Activated naive CD8-positive, alpha-beta T cell (primary cell): ENCODE data around the gene EEF1A2.
"Not testable (repeated sequence)": the region's sequence is repeated elsewhere in the genome, so short reads cannot be mapped to it uniquely, and the experiment has no call there.

Source experiments
- H3K27ac Mint-ChIP-seq: one replicate; pipeline ENCODE4 v1.8.0; 2021; ENCODE audit warnings: mixed read lengths
- H3K27me3 Mint-ChIP-seq: one replicate; pipeline ENCODE4 v1.8.0; 2021; ENCODE audit warnings: mixed read lengths
- H3K36me3 Mint-ChIP-seq: one replicate; pipeline ENCODE4 v1.8.0; 2021; ENCODE audit warnings: mixed read lengths
- H3K4me1 Mint-ChIP-seq: one replicate; pipeline ENCODE4 v1.8.0; 2021; ENCODE audit warnings: low read depth, mixed read lengths
- H3K4me3 Mint-ChIP-seq: one replicate; pipeline ENCODE4 v1.8.0; 2021; ENCODE audit warnings: mild to moderate bottlenecking, mixed read lengths
- H3K9me3 Mint-ChIP-seq: one replicate; pipeline ENCODE4 v1.8.0; 2021; ENCODE audit warnings: low read depth, mixed read lengths

EEF1A2 gene

GRCh38 chr20:63518946-63519667 is 20.2 kb upstream of the EEF1A2 start:
- Mint-ChIP-seq H3K4me3 (peak overlapping the region; percentile 69), H3K9me3 (no peaks in the 10 kb centered on the region), H3K36me3 (peaks cover 2% of the 10 kb centered on the region), H3K27ac (no peak overlapping the region), H3K4me1 (peaks cover 12% of the 10 kb centered on the region), H3K27me3 (no peaks in the 10 kb centered on the region)

DNA sequence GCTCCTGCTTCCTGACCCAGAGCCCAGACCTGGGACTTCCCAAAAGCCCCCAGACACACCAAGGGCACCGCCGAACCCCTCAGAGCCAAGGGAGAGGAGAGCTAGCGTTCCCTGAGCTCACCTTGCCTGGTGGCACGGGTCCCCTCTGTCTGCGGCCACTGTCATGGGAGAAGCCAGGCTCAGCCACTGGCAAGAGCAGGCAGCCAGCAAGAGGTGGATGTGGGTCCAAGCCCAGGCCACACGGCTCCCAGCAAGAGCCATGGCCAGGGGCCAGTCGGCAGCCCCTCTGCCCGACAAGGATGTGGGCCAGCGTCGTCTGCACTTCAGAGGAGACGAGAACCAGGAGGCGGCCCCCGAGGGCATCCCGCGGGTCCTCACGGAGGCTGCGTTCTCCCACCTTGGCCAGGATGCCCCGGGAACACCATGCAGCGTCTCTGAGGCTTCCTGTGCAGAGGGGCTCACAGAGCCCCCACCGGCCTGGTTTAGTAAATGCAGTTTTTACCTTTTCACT is 19.5 kb upstream of the EEF1A2 start:
- Mint-ChIP-seq H3K36me3 (peaks cover 2% of the 10 kb centered on the region), H3K9me3 (no peaks in the 10 kb centered on the region), H3K4me3 (peak overlapping the region; percentile 46), H3K4me1 (peaks cover 9% of the 10 kb centered on the region), H3K27me3 (no peaks in the 10 kb centered on the region), H3K27ac (no peak overlapping the region)

- Mint-ChIP-seq H3K4me3 (peak overlapping the region; percentile 47), H3K4me1 (peaks cover 8% of the 10 kb centered on the region), H3K9me3 (no peaks in the 10 kb centered on the region), H3K27ac (no peak overlapping the region), H3K27me3 (no peaks in the 10 kb centered on the region), H3K36me3 (peaks cover 1% of the 10 kb centered on the region)
These were observed 18.8 kb upstream of the EEF1A2 start for GRCh38 chr20:63517376-63518309.

GRCh38 chr20:63514520-63514919 is 15.6 kb upstream of the EEF1A2 start:
- H3K36me3 Mint-ChIP-seq, H3K9me3 Mint-ChIP-seq, H3K27me3 Mint-ChIP-seq, H3K27ac Mint-ChIP-seq, H3K4me3 Mint-ChIP-seq, H3K4me1 Mint-ChIP-seq: not testable (repeated sequence)

- no peaks in the 10 kb centered on the region for H3K36me3 Mint-ChIP-seq
- H3K9me3 Mint-ChIP-seq, result no peaks in the 10 kb centered on the region
- no peak overlapping the region for H3K4me3 Mint-ChIP-seq
- H3K27me3 Mint-ChIP-seq, result peaks cover 9% of the 10 kb centered on the region
- no peak overlapping the region for H3K27ac Mint-ChIP-seq
- peaks cover 2% of the 10 kb centered on the region for H3K4me1 Mint-ChIP-seq
These were observed 14.3 kb upstream of the EEF1A2 start for GRCh38 chr20:63513207-63513606.

GRCh38 chr20:63509088-63509564 is 10.2 kb upstream of the EEF1A2 start:
- Mint-ChIP-seq H3K9me3 (peaks cover under 1% of the 10 kb centered on the region), H3K36me3 (peaks cover under 1% of the 10 kb centered on the region), H3K27ac (no peak overlapping the region), H3K4me3 (no peak overlapping the region), H3K27me3 (peaks cover 15% of the 10 kb centered on the region), H3K4me1 (no peaks in the 10 kb centered on the region)

GRCh38 chr20:63508072-63508768 is 9.3 kb upstream of the EEF1A2 start:
- H3K27ac Mint-ChIP-seq, result no peak overlapping the region
- H3K4me1 Mint-ChIP-seq, result no peaks in the 10 kb centered on the region

DNA sequence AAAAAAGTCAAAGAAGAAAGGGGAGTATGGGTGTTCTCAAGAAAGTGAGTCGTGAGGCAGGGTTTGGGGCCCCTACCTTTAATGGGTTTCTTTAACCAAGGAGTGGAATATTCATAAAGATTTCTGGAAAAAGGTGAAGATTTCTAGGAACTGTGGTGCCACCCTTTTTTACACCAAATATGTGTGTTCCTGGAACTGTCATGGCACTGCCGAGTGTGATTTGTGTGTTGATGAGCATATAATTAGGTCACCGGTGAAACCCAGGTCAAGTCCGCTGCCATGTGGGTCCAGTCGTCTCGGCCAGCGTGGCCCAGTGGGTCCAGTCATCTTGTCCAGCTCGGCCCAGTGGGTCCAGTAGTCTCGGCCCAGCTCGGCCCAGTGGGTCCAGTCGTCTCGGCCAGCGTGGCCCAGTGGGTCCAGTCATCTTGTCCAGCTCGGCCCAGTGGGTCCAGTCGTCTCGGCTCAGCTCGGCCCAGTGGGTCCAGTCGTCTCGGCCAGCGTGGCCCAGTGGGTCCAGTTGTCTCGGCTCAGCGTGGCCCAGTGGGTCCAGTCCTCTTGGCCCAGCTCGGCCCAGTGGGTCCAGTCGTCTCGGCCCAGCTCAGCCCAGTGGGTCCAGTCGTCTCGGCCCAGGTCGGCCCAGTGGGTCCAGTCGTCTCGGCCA is 8.3 kb upstream of the EEF1A2 start:
- Mint-ChIP-seq H3K4me1 (no peaks in the 10 kb centered on the region), H3K4me3 (no peak overlapping the region), H3K27ac (no peak overlapping the region), H3K36me3 (peaks cover 3% of the 10 kb centered on the region), H3K9me3 (peaks cover 2% of the 10 kb centered on the region), H3K27me3 (peaks cover 15% of the 10 kb centered on the region)

More at GRCh38 chr20:63508072-63508768, 9.3 kb upstream of the EEF1A2 start:
- Mint-ChIP-seq H3K9me3 (peaks cover 2% of the 10 kb centered on the region), H3K27me3 (peaks cover 15% of the 10 kb centered on the region), H3K36me3 (peaks cover 3% of the 10 kb centered on the region), H3K4me3 (no peak overlapping the region)

DNA sequence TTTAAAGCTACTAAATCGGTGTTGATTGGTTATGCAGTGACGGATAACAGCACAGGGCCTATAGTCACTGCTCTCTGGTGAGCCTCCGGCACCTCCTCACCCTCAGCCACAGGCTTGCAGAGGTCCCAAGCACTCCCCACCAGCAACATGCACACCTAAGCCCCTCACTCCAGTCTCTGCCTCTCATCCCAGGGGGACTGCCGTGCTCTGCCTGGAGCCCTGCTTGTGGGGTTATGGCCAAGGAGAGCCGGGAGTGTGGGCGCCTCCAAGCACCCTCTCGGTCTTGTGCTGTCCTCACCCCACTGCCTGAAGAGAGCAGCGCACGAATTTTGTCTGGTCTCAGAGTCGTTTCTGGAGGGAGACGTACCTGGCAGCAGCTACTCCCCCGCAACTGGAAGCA is 6.8 kb upstream of the EEF1A2 start:
- Mint-ChIP-seq H3K4me3 (no peak overlapping the region), H3K36me3 (peaks cover 3% of the 10 kb centered on the region), H3K27ac (no peak overlapping the region), H3K4me1 (no peaks in the 10 kb centered on the region), H3K9me3 (peaks cover 2% of the 10 kb centered on the region), H3K27me3 (peaks cover 15% of the 10 kb centered on the region)

GRCh38 chr20:63505281-63505680 is 6.4 kb upstream of the EEF1A2 start:
- Mint-ChIP-seq H3K27ac (no peak overlapping the region), H3K4me3 (no peak overlapping the region), H3K36me3 (peaks cover 3% of the 10 kb centered on the region), H3K4me1 (no peaks in the 10 kb centered on the region), H3K27me3 (peaks cover 15% of the 10 kb centered on the region), H3K9me3 (peaks cover 2% of the 10 kb centered on the region)

GRCh38 chr20:63504642-63505041 is 5.8 kb upstream of the EEF1A2 start:
- H3K4me3 Mint-ChIP-seq, result no peak overlapping the region
- H3K4me1 Mint-ChIP-seq, result no peaks in the 10 kb centered on the region
- peaks cover 2% of the 10 kb centered on the region for H3K9me3 Mint-ChIP-seq
- peaks cover 3% of the 10 kb centered on the region for H3K36me3 Mint-ChIP-seq
- no peak overlapping the region for H3K27ac Mint-ChIP-seq
- H3K27me3 Mint-ChIP-seq, result peaks cover 13% of the 10 kb centered on the region

- Mint-ChIP-seq H3K9me3 (peaks cover 2% of the 10 kb centered on the region), H3K4me3 (no peak overlapping the region), H3K4me1 (no peaks in the 10 kb centered on the region)
These were observed 4.6 kb upstream of the EEF1A2 start for GRCh38 chr20:63503524-63503923.

GRCh38 chr20:63502671-63503172 is 3.8 kb upstream of the EEF1A2 start:
- Mint-ChIP-seq H3K9me3 (peaks cover 2% of the 10 kb centered on the region), H3K27me3 (peaks cover 1% of the 10 kb centered on the region), H3K4me3 (no peak overlapping the region), H3K36me3 (peaks cover 3% of the 10 kb centered on the region), H3K4me1 (no peaks in the 10 kb centered on the region), H3K27ac (no peak overlapping the region)

More at GRCh38 chr20:63503524-63503923, 4.6 kb upstream of the EEF1A2 start:
- H3K27me3 Mint-ChIP-seq, result peaks cover 7% of the 10 kb centered on the region
- no peak overlapping the region for H3K27ac Mint-ChIP-seq
- peaks cover 3% of the 10 kb centered on the region for H3K36me3 Mint-ChIP-seq
